Bronchial epithelial cell (primary cell): Measurements from ENCODE around the gene NDUFAF2. TPM values are rescaled to one million over a fixed set of nuclear protein-coding genes. Genes with fewer than 3 reads are reported as not detected.

Experiments
- DNase-seq: peaks from one replicate; pipeline ENCODE4 v3.0.0-alpha.2; 2010; ENCODE audit warnings: low read depth
- FAIRE-seq: peaks from 2 replicates; lab custom pipeline; 2011; peaks lifted over from hg19 to GRCh38; lab: Jason Lieb, UNC
- H3K27me3 ChIP-seq: 2 replicates; pipeline ENCODE4 v1.5.1; 2011; ENCODE audit warnings: low read length; ENCODE audit not compliant: control insufficient read depth, insufficient read depth
- H3K36me3 ChIP-seq: 2 replicates; pipeline ENCODE4 v1.5.1; 2011; ENCODE audit warnings: low read length; ENCODE audit not compliant: control insufficient read depth, insufficient read depth
- H3K4me3 ChIP-seq: 2 replicates; pipeline ENCODE4 v1.5.1; 2011; ENCODE audit warnings: mild to moderate bottlenecking, low read depth, low read length, control low read depth
- CTCF ChIP-seq: IDR thresholded peaks from 2 replicates; pipeline ENCODE4 v1.5.1; 2011; ENCODE audit warnings: mild to moderate bottlenecking, moderate library complexity, low read length, control low read depth, inconsistent platforms; ENCODE audit not compliant: insufficient read depth, severe bottlenecking
- total RNA-seq: library from RNA; depleted of rRNA; stranded (reverse); fragments of >200 nt; gene quantifications from 2 replicates; pipeline ENCODE4 v1.2.1, GENCODE V29; 2014

Gene NDUFAF2
- 40.5 and 48.6 TPM in 2 replicates for total RNA-seq

- Histone ChIP-seq H3K4me3 (peak within 1 kb of the TSS; percentile 79), H3K27me3 (no peaks in the 10 kb centered on the region), H3K36me3 (no peaks in the 10 kb centered on the region)
- no peak for TF ChIP-seq CTCF
- peak; percentile 88 for DNase-seq
- FAIRE-seq: peak; percentile 28
Measured at GRCh38 chr5:60944904-60945812, at the start of gene NDUFAF2, which contains the start of gene ERCC8. NDUFAF2 (plus strand) TSS chr5:60945205; CDS start chr5:60945256, 51 bp downstream. ERCC8 (minus strand) TSS chr5:60945070; CDS start chr5:60945008, 62 bp downstream.

DNA sequence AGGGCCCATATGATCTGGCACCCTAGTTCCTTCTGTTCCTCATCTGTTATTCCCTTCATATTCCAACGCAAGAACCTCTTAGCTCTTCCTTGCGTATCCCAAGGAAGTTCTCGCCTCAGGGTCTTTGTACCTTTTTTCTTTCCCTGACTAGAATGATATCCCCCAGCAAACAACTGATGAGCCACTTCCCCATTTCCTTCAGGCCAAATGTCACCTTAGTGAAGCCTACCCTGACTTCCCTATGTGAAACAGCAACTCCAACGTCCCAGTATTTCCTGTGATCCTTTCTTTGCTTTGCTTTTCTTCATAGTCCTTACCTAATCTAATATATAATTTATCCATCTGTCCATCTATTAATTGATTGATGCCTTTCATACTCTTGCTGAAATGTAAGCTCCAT is 48.0 kb upstream of the NDUFAF2 start:
- Histone ChIP-seq H3K4me3 (no peak overlapping the region), H3K36me3 (no peaks in the 10 kb centered on the region), H3K27me3 (no peaks in the 10 kb centered on the region)
- no peak for TF ChIP-seq CTCF
- DNase-seq: no peak
- FAIRE-seq: no peak

- no peaks in the 10 kb centered on the region for H3K27me3 ChIP-seq
- DNase-seq (no peak), FAIRE-seq (no peak)
- no peak for TF ChIP-seq CTCF
- H3K36me3 ChIP-seq: no peaks in the 10 kb centered on the region
- H3K4me3 ChIP-seq: no peak overlapping the region
Measured at GRCh38 chr5:60903356-60903755, 41.6 kb upstream of the NDUFAF2 start.

- TF ChIP-seq CTCF: no peak
- Histone ChIP-seq H3K4me3 (no peak overlapping the region), H3K27me3 (no peaks in the 10 kb centered on the region), H3K36me3 (peaks cover 1% of the 10 kb centered on the region)
- FAIRE-seq (no peak), DNase-seq (peak; percentile 41)
Measured at GRCh38 chr5:60916646-60917045, 28.4 kb upstream of the NDUFAF2 start.

- no peak for TF ChIP-seq CTCF
- no peak overlapping the region for H3K4me3 ChIP-seq
- FAIRE-seq (no peak), DNase-seq (no peak)
- no peaks in the 10 kb centered on the region for H3K27me3 ChIP-seq
- peaks cover 1% of the 10 kb centered on the region for H3K36me3 ChIP-seq
Measured at GRCh38 chr5:60918466-60918865, 26.5 kb upstream of the NDUFAF2 start.

- no peak for TF ChIP-seq CTCF
- Histone ChIP-seq H3K36me3 (no peaks in the 10 kb centered on the region), H3K27me3 (no peaks in the 10 kb centered on the region), H3K4me3 (no peak overlapping the region)
- DNase-seq (no peak), FAIRE-seq (no peak)
Measured at GRCh38 chr5:60927450-60927849, 17.6 kb upstream of the NDUFAF2 start.
